HCT116 (cell line): Measurements from ENCODE around the gene C9orf50. TPM values are rescaled to one million over a fixed set of nuclear protein-coding genes. Genes with fewer than 3 reads are reported as not detected.

ENCODE experiments used
- ATAC-seq: fragments of 200-7000 bp; cut with Tn5 transposase; 2 replicates; pipeline ENCODE4 v1.9.1; 2020; ENCODE audit warnings: mild to moderate bottlenecking, moderate library complexity
- BruUV-seq: library from RNA; stranded (reverse); fragments of 400-500 nt; replicated peaks from 2 replicates; lab custom pipeline; 2021; lab: Mats Ljungman, UMichigan
- CTCF ChIA-PET: fragments of 300-600 bp; sonication (Branson Sonifier 250); formaldehyde crosslinking; loops from one replicate; lab custom pipeline; 2021; ENCODE audit warnings: antibody characterized with exemption; lab: Charles Lee
- POLR2A ChIA-PET: fragments of 300-600, 350-600 bp; sonication (Branson Sonifier 250); formaldehyde crosslinking; loops from one replicate; lab custom pipeline; 2021; ENCODE audit warnings: antibody characterized with exemption; lab: Charles Lee
- RAD21 ChIA-PET, 2 experiments: fragments of 300-600 bp; sonication (Branson Sonifier 250); formaldehyde crosslinking; loops; one replicate each; lab custom pipeline; 2023; ENCODE audit warnings: low total read pairs in 2 of 2; ENCODE audit not compliant: uncharacterized antibody in 2 of 2, unreplicated experiment in 2 of 2, low non-redundant PET in 1 of 2; lab: Charles Lee
- DNase-seq: peaks from one replicate; pipeline ENCODE4 v3.0.0-alpha.2; 2010; ENCODE audit warnings: low read depth, low spot score
- H2AFZ ChIP-seq: fragments of 200-600 bp; shearing (Covaris generic), sonication (generic); 2 replicates; pipeline ENCODE4 v1.6.1; 2017; ENCODE audit warnings: low read depth, mixed run types, mixed read lengths, antibody characterized with exemption, low read length; ENCODE audit not compliant: poor library complexity, severe bottlenecking
- H3K27ac ChIP-seq: 2 replicates; pipeline ENCODE4 v1.5.1; 2012; ENCODE audit warnings: low read depth, low read length
- H3K27me3 ChIP-seq: fragments of 200-600 bp; sonication (generic); 2 replicates; pipeline ENCODE4 v1.6.1; 2016; ENCODE audit warnings: mixed run types, low read length, mixed read lengths; ENCODE audit not compliant: insufficient read depth
- H3K36me3 ChIP-seq, 2 experiments: fragments of 200-500 bp in 1 of 2; fragments of 200-600 bp in 1 of 2; sonication (Bioruptor generic) in 1 of 2; sonication (generic) in 1 of 2; 2 replicates each; pipeline versions ENCODE4 v1.5.1 to v1.6.1; 2014 to 2016; ENCODE audit warnings: low read length in 2 of 2, inconsistent platforms in 1 of 2, mixed read lengths in 1 of 2, mixed run types in 1 of 2; ENCODE audit not compliant: insufficient read depth in 2 of 2, control insufficient read depth in 1 of 2
- H3K4me1 ChIP-seq, 2 experiments: fragments of 200-600 bp in 1 of 2; sonication (generic) in 1 of 2; 2 replicates each; pipeline versions ENCODE4 v1.5.1 to v1.6.1; 2012 to 2017; ENCODE audit warnings: low read length in 2 of 2, inconsistent platforms in 1 of 2, mild to moderate bottlenecking in 1 of 2, mixed read lengths in 1 of 2, mixed run types in 1 of 2, moderate library complexity in 1 of 2; ENCODE audit not compliant: insufficient read depth in 2 of 2, control insufficient read depth in 1 of 2
- H3K4me2 ChIP-seq: fragments of 200-600 bp; sonication (generic); 2 replicates; pipeline ENCODE4 v1.6.1; 2017; ENCODE audit warnings: mixed run types, low read length, mixed read lengths
- H3K4me3 ChIP-seq, 2 experiments: fragments of 200-600 bp in 1 of 2; sonication (generic) in 1 of 2; replicated peaks in 1 of 2; 2 replicates each; pipeline ENCODE4 v1.5.1; 2011 to 2016; ENCODE audit warnings: low read length in 2 of 2, control low read depth in 1 of 2, low read depth in 1 of 2, mild to moderate bottlenecking in 1 of 2, mixed read lengths in 1 of 2, mixed run types in 1 of 2
- H3K79me2 ChIP-seq: fragments of 200-600 bp; sonication (generic); 2 replicates; pipeline ENCODE4 v1.6.1; 2017; ENCODE audit warnings: mild to moderate bottlenecking, mixed run types, low read length, moderate library complexity, mixed read lengths; ENCODE audit not compliant: insufficient read depth
- H3K9ac ChIP-seq: fragments of 200-600 bp; sonication (generic); 2 replicates; pipeline ENCODE4 v1.6.1; 2016; ENCODE audit warnings: low read length, mixed read lengths
- H3K9me2 ChIP-seq: fragments of 200-600 bp; sonication (generic), shearing (Covaris generic); 2 replicates; pipeline ENCODE4 v1.6.1; 2017; ENCODE audit warnings: mixed run types, mild to moderate bottlenecking, moderate library complexity; ENCODE audit not compliant: insufficient read depth
- H3K9me3 ChIP-seq, 2 experiments: fragments of 200-500 bp in 1 of 2; fragments of 200-600 bp in 1 of 2; sonication (Bioruptor generic) in 1 of 2; sonication (generic) in 1 of 2; 2 replicates each; pipeline ENCODE4 v1.6.1; 2014 to 2017; ENCODE audit warnings: low read length in 2 of 2, mixed read lengths in 2 of 2, inconsistent platforms in 1 of 2, low read depth in 1 of 2, mild to moderate bottlenecking in 1 of 2, mixed run types in 1 of 2, moderate library complexity in 1 of 2; ENCODE audit not compliant: control insufficient read depth in 1 of 2, insufficient read depth in 1 of 2
- H4K20me1 ChIP-seq: fragments of 200-600 bp; sonication (generic), shearing (Covaris generic); 2 replicates; pipeline ENCODE4 v1.6.1; 2017; ENCODE audit warnings: mixed run types, mild to moderate bottlenecking, moderate library complexity; ENCODE audit not compliant: insufficient read depth
- CTCF ChIP-seq, 3 experiments: fragments of 200-600 bp in 1 of 3; sonication (generic) in 1 of 3; IDR thresholded peaks in 2 of 3; conservative IDR thresholded peaks in 1 of 3; 2 replicates each; pipeline ENCODE4 v1.5.1; 2012 to 2017; ENCODE audit warnings: low read depth in 2 of 3, low read length in 2 of 3, antibody characterized with exemption in 1 of 3, borderline replicate concordance in 1 of 3, control low read depth in 1 of 3, mild to moderate bottlenecking in 1 of 3, mixed read lengths in 1 of 3, mixed run types in 1 of 3, moderate library complexity in 1 of 3; ENCODE audit not compliant: insufficient read depth in 1 of 3
- EZH2phosphoT487 ChIP-seq: fragments of 200-600 bp; IDR thresholded peaks from 2 replicates; pipeline ENCODE4 v1.6.1; 2018; ENCODE audit warnings: antibody characterized with exemption, borderline replicate concordance
- JUND ChIP-seq: IDR thresholded peaks from 2 replicates; pipeline ENCODE4 v1.6.1; 2012
- POLR2AphosphoS5 ChIP-seq: IDR thresholded peaks from 2 replicates; pipeline ENCODE4 v1.6.1; 2011; ENCODE audit warnings: mild to moderate bottlenecking, low read depth, low read length, moderate library complexity
- SIN3A ChIP-seq: IDR thresholded peaks from 2 replicates; pipeline ENCODE4 v1.6.1; 2012; ENCODE audit warnings: low read depth
- TCF7L2 ChIP-seq: IDR thresholded peaks from 2 replicates; pipeline ENCODE4 v1.7.0; 2011; ENCODE audit warnings: borderline replicate concordance, inconsistent platforms; ENCODE audit not compliant: insufficient read depth, insufficient read length; ENCODE audit errors: extremely low read depth
- ZNF274 ChIP-seq: fragments of 200-500 bp; sonication (Bioruptor generic); IDR thresholded peaks from 2 replicates; pipeline ENCODE4 v1.6.1; 2014; ENCODE audit warnings: mild to moderate bottlenecking, low read depth, low read length, inconsistent platforms
- intact Hi-C: fragments of 100-400 bp; cut with micrococcal nuclease; formaldehyde crosslinking; loops from 2 replicates; pipeline ENCODE4 v1.10.0; 2022
- total RNA-seq: library from RNA; stranded (reverse); gene quantifications from one replicate; pipeline ENCODE4 v1.2.1, GENCODE V29; 2021; ENCODE audit not compliant: unreplicated experiment

C9orf50 gene
- total RNA-seq, 1 experiment from 2014 or later = not detected

- peak; percentile 92 for ATAC-seq
- peaks cover 18 to 45% of the 10 kb centered on the region in 2 experiments for H3K4me1 ChIP-seq
- no peaks in the 10 kb centered on the region for H3K27me3 ChIP-seq
- H3K9me3 ChIP-seq = no peaks in the 10 kb centered on the region
- no peak overlapping the region for H2AFZ ChIP-seq
- intact Hi-C loops = loop anchor here (2.0 kb wide), 1 partner anchor 440 kb away; no protein-coding TSS in a partner anchor
- no peaks in the 10 kb centered on the region for H4K20me1 ChIP-seq
- CTCF ChIA-PET = interaction anchor here (1.0 to 1.3 kb wide), 7 partner anchors 8 to 486 kb away, joined by 3 to 5 read pairs (median 4); partner anchors contain the start of gene NTMT1
- no peaks in the 10 kb centered on the region for H3K79me2 ChIP-seq
- BruUV-seq = no TSS peak
- H3K9me2 ChIP-seq = no peaks in the 10 kb centered on the region
- H3K36me3 ChIP-seq = no peaks in the 10 kb centered on the region
- no peak overlapping the region for H3K9ac ChIP-seq
- no peak for DNase-seq
- RAD21 ChIA-PET = no interaction called here
- TF ChIP-seq ZNF274 (no peak), JUND (no peak), POLR2AphosphoS5 (0 out of 2 replicates have a peak, but pooled peaks have one; percentile 20), SIN3A (no peak), EZH2phosphoT487 (no peak), TCF7L2 (no peak), CTCF (IDR thresholded peaks at IDR 0.05 in 2 of 3, conservative IDR thresholded peaks at IDR 0.05 in 1 of 3; ENCODE audit: borderline replicate concordance in 1 of 3, insufficient read depth in 1 of 3, low read depth in 2 of 3, low read length in 2 of 3) (peak in 2 of 3 experiments; percentile 78 to 82; a peak in 4 of 6 replicates)
- no peak overlapping the region for H3K27ac ChIP-seq
- no peak overlapping the region for H3K4me3 ChIP-seq
- POLR2A ChIA-PET = no interaction called here
- H3K4me2 ChIP-seq = peak overlapping the region; percentile 14
Measured at GRCh38 chr9:129617167-129617566, 3.7 kb downstream of the C9orf50 start.
